HK-2 (cell line): ENCODE data around the gene TRA2A.
"Not testable (repeated sequence)": the region's sequence is repeated elsewhere in the genome, so short reads cannot be mapped to it uniquely, and the experiment has no call there.

Source experiments
- DNase-seq: peaks from one replicate; pipeline ENCODE4 v3.0.0-alpha.2; 2018; ENCODE audit not compliant: unreplicated experiment

The TRA2A gene

DNA sequence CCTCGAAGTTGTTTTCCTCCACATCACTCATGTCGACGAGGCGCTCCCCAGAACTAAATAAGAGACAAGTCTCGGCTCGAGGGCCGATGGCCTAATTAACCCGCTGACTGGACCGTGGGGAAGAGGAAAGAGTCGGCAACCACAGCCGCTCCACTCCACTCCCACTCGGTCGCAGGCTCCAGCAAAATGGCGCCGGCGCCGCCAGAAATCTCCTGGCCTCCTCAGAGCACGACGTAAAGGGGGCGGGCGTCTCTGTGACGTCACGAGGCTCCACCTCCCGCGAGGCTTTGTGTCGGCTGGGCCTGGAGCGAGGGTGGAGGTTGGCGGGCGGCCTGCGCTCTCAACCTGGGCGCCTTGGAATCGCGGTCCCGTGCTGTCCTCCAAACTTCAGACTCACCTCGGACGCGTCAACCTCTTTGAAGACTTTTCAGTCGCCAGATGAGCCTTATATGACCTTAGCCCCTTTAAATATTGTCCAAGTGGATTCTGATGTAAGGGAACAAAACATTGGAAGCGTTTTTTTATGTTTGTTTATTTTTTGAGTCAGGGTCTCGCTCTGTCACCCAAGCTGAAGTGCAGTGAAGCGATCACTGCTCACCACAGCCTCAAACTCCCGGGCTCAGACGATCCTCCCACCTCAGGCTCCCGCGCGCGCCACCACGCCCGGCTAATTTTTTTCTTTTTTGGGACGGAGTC is at the start of gene TRA2A:
Gene TRA2A (minus strand): TSS at position 188 of the 696 bp plus-strand sequence. CDS start 157 bp downstream, at position 31.
- peak; percentile 96 for DNase-seq

GRCh38 chr7:23570592-23571200 is 38.9 kb upstream of the TRA2A start:
- peak; percentile 59 for DNase-seq

DNA sequence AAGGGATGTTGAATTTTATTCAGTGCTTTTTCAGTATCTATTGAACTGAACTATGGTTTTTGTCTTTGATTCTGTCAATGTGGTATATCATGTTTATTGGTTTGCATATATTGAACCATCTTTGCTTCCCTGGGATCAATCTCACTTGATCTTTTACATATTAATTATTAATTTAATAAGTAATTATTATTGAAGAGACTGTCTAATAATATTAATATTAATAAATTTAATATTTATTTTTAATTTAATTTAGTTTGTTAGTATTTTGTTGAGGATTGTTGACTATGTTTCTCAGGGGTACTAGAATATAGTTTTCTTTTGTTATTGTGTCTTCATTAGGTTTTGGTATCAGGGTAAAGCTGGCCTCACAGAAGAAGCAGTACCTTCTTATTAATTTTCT is 26.5 kb upstream of the TRA2A start:
- DNase-seq, result no peak

DNA sequence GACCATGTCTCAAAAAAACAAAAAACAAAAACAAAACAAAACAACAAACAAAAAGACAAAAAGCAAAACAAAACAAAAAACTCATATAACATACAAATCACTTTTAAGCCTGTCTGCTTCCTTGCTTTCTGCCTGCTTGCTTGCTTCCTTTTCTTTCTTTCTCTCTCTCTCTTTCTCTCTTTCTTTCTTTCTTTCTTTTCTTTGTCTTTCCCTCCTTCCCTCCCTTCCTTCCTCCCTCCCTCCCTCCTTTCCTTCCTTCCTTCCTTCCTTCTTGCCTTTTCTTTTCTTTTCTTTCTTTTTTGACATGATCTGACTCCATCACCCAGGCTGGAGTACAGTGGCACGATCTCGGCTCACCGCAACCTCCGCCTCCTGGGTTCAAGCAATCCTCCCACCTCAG is 15.9 kb upstream of the TRA2A start:
- no peak for DNase-seq

DNA sequence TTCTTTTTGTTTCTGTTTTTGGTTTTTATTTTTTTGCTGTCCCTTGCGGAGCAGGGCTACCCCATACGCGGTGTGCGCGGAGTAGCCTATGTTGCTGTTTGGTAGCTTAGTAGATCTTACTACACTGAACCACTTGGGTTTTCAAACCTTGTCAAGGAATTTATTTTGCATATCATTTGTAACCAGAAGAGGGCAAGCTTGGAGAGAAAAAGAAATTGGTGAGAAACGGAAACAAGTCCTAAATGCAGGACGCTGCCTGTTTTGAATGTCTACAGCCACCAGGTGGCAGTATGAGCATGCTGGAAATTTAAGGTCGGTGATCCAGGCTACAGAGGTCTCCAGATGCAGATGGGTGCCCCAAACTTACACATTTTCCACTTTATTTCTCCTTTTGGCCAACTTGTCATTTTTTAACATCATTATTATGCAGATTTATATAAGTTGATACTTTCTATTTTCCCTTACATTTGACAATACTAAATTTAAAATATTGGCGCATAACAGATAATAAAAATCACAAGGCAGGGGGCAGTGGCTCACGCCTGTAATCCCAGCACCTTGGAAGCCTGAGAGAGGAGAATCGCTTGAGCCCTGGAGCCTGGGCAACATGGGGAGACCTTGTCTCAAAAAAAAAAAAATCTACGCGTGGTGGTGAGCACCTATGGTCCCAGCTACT is 15.3 kb upstream of the TRA2A start:
- peak; percentile 76 for DNase-seq

- no peak for DNase-seq
Measured at GRCh38 chr7:23545493-23545892, 13.7 kb upstream of the TRA2A start.

- peak; percentile 26 for DNase-seq
Measured at GRCh38 chr7:23544913-23545354, 13.2 kb upstream of the TRA2A start.

GRCh38 chr7:23542752-23543151 is 11.0 kb upstream of the TRA2A start:
- no peak for DNase-seq

DNA sequence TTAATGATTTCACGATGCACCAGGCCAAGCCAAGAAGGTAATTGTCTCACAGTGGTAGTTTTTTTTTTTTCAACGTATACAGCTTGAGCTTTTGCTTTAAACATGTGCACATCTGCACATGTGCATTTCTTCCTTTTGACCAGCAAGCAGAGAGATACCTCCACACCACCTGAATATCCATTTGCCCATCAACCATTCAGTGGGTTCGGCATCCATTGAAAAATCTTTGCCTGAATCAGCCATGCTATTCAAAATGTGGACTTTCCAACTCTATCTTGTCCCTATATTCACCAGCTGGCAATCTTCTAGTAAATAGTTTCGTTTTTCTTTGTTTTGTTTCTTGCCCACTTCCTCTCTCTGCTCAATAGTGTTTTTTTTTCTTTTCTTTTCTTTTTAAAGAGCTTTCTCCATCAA is 7.7 kb upstream of the TRA2A start:
- DNase-seq, result no peak

GRCh38 chr7:23538301-23538700 is 6.5 kb upstream of the TRA2A start:
- DNase-seq, result no peak

DNA sequence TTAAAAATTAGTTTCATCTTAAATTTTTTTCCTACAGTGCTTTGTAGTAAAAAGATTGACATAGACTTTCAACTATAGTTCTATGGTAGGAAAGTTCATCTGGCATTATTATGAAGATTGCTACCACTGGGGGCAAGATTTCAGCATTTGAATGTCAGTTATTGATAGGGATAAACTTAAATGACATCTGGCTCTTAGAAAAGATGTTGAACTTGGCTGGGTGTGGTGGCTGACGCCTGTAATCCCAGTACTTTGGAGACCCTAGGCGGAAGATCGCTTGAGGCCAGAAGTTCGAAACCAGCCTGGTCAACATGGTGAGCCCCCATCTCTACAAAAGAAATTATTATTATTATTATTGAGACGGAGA is 1.4 kb upstream of the TRA2A start:
- DNase-seq, result no peak

- DNase-seq, result no peak
Measured at GRCh38 chr7:23532490-23533237, 883 bp upstream of the TRA2A start.

DNA sequence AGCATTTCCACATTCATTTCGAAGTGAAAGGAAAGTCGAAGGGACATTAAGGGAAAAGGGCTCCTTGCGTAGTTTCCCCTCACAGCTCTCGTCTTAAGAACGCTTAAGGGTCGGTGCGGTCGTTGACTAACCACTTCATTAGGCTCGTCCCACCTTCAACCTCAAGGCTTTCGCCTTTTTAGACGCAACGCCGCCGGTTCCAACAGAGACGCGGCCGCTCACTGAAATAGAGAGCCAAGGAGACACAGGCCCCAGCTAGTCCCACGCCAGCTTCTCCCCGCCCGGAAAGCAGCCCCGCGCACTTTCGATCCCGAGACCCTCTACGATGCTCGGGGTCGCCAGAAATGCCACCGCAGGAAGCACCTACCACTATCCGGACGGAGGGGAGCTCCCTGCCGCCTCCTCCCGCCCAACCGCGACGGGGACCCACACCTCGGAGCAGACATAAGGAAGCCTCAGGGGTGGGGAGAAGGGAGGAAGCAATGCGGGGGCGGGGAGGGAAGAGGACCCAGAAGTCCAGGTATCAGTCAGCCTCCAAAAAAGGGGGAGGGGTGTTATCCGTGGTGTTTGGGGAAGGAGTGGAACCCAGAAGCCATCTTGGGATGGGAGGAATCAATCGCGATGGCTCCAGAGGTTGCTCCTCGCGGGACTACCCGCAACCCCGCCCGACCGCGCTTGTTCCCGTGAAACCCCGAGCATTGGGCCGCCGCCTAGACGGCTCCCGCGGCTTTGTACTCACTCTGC is 559 bp downstream of the TRA2A start:
- DNase-seq, result no peak

- DNase-seq, result no peak
Measured at GRCh38 chr7:23530405-23530804, 1.4 kb downstream of the TRA2A start.

GRCh38 chr7:23529262-23529859 is 2.4 kb downstream of the TRA2A start:
- DNase-seq, result no peak

GRCh38 chr7:23525611-23526010 is 6.2 kb downstream of the TRA2A start:
- DNase-seq, result not testable (repeated sequence)

- no peak for DNase-seq
Measured at GRCh38 chr7:23524473-23524872, 7.3 kb downstream of the TRA2A start.

GRCh38 chr7:23523486-23524075 is 8.2 kb downstream of the TRA2A start:
- no peak for DNase-seq

DNA sequence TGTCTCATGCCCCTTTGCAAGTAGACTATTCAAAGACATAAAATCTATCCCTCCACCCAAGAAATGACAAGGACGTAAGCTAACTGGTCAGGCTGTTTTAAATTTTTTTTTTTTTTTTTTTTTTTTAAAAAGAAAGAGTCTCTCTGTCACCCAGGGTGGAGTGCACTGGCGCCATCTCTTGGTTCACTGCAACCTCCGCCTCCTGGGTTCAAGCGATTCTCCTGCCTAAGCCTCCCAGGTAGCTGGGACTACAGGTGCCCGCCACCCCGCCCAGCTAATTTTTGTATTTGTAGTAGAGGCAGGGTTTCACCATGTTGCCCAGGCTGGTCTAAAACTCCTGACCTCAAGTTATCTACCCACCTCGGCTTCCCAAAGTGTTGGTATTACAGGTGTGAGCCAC is 11.2 kb downstream of the TRA2A start:
- no peak for DNase-seq

GRCh38 chr7:23514755-23515154 is 17.0 kb downstream of the TRA2A start:
- no peak for DNase-seq

DNA sequence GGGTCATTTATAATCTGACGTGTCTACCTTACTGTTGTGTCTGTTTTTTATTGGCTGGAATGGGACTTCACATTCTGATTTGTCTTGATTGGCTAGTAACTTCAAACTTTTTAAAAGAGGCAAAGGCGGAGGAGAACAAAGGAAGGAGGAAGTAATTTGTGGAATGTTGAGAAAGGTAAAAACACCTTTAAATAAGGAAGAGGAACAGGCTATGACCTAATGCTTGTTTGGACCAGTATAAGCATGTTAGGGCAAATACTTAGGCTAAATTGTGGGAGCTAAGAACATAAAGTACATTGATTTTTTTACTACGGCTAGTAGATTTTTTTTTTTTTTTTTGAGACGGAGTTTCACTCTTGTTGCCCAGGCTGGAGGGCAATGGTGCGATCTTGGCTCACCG is 18.0 kb downstream of the TRA2A start:
- DNase-seq, result not testable (repeated sequence)
